OCI-M2 (cell line): Measurements from ENCODE around the gene DGKD.

Experiments used
- DNase-seq: peaks from one replicate; lab custom pipeline; 2025; ENCODE audit not compliant: unreplicated experiment; lab: John Stamatoyannopoulos, UW

Gene DGKD

DNA sequence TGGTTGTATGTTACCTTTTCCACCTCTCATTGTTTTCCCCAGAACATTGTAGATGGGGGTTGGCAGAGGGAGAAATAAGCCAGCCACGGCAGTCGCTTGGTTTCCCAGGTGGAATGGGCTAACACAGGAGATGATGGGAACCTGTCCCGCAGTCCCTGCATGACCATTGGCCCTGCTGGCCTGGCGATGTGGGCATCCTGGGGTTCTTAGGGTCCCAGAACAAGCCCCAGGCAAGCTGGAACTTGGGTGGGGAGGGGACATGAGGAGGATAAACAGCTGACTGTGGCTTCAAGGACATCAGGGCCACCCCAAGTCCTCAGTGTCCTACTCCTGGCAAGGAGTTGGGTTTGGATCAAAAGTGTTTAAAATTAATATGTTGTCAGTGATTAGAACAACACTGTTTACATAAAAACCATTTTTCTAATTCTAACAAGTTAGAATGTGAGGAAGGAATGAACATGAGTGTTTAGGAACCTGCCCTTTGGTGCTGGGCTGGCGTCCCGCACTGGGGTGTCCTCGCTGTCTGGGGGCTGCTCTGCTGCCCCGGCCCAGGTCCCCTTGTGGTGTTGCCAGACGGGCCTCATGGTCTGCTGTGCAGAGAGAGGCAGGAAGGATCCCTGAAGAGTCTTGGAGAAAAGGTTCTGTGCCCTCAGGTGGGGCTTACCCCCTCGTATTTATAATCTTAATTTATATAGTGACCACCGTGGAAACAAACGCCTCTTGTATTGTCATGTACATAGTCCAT is 117.2 kb downstream of the DGKD start:
- DNase-seq, result no peak

DNA sequence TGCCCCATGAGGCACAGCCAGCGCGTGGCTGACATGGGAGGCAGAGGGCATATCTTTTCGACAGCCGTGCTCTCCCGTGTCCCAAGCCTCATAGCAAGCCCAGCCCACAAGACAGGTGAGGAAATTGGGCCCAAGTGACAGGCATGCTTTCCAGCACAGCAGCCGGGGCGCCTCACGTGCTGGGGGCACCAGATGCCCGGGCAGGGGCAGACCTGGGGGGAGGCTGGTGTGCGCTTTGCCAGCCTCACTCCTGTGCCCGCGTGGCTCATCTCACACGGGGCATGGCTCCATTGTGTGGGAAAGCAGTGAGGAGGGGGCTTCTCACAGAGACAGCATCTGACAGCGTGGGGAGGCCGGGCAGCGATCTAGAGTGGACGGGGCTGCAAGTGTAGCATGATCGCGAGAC is 119.1 kb downstream of the DGKD start:
- no peak for DNase-seq

DNA sequence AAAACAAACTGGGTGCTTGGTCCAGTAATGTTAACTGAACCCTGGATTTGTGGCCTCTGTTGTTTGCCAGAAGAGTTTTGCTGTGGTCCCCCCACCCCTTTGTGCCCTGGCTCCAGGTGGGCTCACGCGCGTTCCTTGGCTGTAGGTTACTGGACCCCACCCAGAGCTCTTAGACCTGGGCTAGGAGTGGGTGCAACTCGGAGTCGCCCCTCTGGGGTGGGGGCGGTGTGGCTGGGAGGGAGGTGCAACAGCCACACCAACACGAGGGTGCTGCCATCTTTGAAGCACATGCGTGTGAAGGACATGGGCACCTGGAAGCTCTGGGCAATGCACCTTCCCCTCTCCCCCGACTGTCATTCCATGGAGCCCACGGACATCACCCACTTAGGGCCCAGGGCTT is 119.6 kb downstream of the DGKD start:
- no peak for DNase-seq

DNA sequence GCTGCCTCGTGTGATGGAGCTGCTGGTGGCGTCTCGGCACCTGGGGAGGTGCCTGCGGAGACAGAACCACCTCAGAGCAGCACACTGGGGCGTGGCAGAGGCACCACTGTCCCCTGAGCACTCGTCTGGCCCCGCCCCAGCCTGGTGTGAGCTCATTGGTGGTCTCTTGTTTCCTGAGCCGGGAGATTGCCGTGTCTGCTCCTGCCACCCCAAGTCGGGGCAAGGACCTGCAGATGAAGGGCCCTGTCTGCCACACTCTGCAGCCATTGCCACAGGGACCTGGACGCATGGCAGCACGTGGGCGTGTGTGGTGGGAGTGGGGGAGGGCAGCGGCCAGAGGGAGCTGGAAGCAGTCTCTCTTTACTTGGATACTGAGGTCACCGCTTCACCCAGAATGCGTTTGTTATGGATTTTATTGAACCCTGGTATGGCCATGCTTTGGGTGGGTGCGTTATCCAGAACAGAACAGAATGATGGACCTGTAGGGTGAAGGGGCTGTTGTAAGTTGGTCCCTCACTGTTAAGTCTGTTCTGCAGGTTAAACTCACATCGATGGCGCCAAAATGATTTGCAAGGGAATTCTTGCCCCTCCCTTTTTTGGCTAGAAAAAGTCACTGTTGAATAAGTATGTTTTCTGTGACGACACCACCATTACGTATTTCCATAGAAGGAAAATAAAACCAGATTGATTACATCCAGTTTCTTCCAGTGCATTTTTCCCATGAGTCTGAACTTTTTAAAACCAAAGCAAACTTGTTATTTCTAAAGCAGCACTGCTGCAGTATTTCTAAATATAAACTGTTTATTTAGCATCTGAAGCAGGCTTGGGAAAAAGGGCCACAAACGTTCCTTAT is 120.2 kb downstream of the DGKD start:
- DNase-seq, result no peak

- no peak for DNase-seq
Measured at GRCh38 chr2:233476063-233476410, 121.7 kb downstream of the DGKD start.

DNA sequence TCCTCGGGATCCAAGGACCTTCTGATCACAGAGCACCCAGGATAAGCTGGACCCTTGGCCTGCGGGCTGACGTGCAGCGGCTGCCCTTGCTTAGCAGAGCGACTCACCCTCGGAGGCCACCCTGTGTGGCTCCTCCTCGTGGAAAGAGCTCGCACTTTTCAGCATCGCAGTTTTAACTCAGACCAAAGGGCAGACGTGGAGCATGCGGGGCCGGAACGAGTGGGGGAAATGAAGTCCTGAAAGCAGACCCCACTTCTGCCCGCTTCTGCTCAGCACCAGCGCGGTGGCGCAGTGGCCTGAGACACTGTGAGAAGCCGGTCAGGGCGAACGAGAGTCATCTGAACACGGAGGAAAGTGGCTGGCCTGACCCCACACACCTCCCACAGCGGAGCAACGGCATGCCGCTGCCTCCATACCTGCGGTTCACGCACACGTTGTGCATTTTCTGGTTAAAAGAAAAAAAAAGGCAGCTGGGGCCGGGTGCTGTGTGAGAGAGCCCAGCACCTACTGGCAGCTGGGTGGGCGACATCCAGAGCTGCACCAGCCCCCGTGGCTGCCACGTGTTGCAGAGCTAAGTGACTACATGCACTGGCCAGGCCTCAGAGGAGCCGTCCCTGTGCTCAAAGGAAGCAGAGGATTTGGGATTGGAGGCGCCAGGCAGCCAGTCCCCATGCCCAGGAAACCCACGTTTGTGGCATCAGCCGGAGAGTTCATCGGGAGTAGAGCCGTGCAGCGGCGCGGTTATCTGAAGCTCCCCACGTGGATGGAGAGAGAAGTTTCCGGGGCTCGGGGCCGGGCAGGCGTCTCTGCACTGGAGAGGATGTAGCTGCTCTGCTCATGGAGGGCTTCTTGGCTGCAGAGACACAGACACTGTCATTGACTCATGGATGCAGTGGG is 122.6 kb downstream of the DGKD start:
- no peak for DNase-seq

- no peak for DNase-seq
Measured at GRCh38 chr2:233477548-233478433, 123.5 kb downstream of the DGKD start.

GRCh38 chr2:233479616-233480489 is 125.6 kb downstream of the DGKD start:
- no peak for DNase-seq

DNA sequence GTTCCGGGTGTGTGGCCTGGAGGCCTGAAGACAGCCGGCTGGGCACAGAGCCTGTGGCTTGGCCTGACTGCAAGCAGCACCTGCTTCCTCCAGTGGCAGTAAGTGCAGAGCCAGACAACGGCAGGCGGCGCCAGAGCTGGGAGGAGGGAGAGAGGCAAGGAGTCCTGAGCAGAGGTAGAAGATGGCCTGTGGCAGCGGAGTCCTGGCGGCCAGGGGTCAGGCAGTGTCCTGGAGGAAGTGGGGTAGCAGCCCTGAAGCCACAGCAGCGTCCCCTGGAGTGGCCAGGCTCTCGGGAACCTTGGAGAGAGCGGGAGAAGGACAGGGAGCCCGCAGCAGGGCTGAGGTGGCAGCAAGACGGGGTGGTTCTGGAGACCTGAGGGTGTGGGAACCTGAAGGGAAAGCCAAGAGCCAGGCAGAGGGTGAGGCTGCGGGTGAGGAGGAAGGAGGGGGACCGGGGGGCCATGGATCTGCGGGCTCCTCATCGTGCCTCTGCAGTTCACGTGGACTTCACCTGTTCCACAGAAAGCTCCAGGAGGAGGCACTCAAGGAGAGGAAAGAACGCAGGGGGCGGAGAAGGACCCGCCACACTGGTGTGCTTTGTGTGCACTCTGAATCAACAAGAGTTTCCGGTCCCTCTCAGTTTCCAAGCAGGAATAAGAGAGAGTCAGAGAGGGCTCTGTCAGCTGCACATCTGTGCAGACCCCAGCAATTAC is 126.4 kb downstream of the DGKD start:
- no peak for DNase-seq

GRCh38 chr2:233481368-233482142 is 127.3 kb downstream of the DGKD start:
- DNase-seq, result no peak

DNA sequence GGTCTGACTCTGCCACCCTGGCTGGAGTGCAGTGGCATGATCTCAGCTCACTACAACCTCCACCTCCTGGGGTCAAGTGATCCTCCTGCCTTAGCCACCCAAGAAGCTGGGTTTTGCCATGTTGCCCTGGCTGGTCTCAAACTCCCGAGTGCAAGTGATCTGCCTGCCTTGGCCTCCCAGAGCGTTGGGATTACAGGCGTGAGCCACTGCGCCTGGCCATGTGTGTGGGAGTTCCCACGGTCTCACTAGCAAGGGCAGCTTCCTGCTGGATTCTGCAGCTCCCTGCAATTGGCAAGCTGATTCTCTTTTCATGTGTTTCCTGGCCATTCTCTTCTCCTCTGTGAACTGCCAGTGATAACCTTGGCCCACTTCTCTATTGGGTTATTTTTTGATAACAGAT is 128.3 kb downstream of the DGKD start:
- DNase-seq, result no peak

DNA sequence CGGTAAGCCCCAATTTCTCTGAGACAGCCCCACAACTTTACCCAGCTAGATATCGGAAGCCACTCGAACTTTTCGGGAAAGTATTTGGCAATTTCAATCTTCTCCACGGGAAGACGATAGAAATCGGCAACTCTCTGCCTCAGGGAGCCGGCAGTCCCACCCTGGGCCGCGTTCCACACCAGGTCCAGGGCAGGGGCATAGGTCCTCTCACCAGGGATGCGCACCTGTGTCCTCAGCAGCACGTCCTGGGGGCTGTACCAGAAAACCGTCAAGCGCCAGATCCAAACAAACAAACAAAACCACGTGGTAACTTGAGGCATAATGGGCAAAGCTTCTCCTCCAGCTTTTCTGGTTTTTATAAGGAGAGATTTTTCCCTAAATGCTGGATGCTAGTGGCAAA is 131.4 kb downstream of the DGKD start:
- no peak for DNase-seq

DNA sequence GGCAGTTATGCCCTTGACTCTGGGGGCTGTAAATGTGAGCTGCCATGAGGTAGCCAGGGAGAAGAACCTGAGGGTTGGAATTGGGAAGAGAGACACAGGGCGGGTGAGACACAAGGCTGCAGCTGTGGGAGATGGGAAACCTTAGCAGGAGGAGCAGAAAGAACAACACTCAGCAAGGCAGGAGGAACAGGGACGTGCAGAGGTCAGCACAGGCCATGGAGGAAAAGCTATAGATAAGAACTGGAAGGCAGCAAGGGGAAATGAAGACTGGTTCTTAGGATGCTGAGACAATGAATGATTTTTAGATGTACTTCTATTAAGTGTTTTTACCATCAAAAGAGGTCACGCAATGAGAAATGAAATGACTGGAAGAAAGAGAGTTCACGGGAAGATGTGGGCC is 132.1 kb downstream of the DGKD start:
- DNase-seq, result no peak

DNA sequence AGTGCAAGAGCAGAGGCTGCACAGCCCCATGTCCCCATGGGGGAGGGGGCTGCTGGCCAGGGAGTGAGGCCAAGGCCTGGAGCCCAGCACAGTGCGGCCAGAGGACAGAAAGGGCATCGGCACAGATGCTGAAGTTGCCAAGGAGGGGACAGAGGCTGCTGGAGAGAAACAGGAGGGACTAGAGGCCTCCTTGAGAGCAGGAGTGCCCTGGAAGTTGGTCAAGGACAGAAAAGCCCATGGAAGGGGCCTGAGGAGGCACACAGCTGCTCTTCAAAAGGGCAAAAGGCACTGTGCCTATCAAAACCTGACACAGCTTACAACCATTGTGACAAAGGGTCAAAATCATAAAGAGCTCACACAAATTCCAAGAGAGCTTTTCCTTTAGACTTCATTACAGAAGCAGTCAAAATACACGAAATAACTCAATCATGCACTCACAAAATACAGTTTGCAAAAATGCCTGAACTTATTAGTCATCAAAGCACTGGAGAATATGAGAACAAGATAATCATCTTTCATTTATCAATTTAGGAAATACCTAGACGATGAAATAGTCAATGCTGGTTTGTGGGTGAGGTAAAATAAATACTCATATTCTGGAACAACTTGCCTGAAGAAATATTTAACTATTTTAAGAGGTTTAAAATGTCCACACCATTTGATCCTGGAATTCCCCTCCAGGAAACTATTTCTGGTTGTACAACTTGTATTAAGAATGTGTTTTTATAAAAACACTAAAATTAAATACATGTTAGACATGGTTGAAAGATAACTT is 132.7 kb downstream of the DGKD start:
- no peak for DNase-seq

DNA sequence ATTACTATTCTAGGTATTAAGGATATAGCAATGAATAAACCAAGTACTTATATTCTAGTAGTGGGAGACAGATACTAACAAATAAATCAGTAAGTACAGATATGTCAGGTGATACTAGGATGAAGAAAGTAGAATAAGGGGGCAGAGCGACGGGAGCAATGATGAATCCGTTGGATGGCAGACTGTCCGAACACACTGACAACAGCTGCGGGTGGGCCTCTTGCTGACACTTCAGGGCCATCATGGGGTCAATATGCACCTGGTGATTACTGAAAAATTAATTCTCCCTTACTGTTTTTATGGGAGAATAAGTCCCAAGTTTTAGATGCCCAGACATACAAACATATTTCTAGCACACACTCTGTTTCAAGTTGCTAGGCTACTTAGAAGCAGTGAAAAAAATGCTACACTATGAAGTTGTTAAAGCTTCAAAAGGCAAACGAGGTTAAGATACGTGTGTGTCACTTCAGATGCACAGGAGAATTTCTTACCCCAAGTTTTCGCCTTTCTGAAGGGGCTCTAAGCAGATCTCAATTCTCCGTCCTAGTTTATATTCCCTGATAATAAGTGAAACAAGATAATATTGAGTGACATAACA is 133.6 kb downstream of the DGKD start:
- no peak for DNase-seq

- DNase-seq, result no peak
Measured at GRCh38 chr2:233489143-233489542, 134.8 kb downstream of the DGKD start.

GRCh38 chr2:233489666-233490065 is 135.4 kb downstream of the DGKD start:
- DNase-seq, result no peak
